NB4 (cell line): Measurements from ENCODE around the gene ZFP91.

ENCODE experiments used
- CTCF ChIP-seq: IDR thresholded peaks from one replicate; pipeline ENCODE4 v1.5.1; 2012; ENCODE audit warnings: low read depth, low read length
- MAX ChIP-seq: IDR thresholded peaks from 2 replicates; pipeline ENCODE4 v1.6.1; 2011; ENCODE audit warnings: low read depth, low read length
- MYC ChIP-seq: IDR thresholded peaks from 2 replicates; pipeline ENCODE4 v1.6.1; 2011; ENCODE audit warnings: low read depth, low read length
- POLR2A ChIP-seq: IDR thresholded peaks from 2 replicates; pipeline ENCODE4 v1.6.1; 2011; ENCODE audit warnings: mild to moderate bottlenecking; ENCODE audit not compliant: insufficient read length; ENCODE audit errors: extremely low read depth

- TF ChIP-seq POLR2A: no peak
- TF ChIP-seq CTCF: no peak
- TF ChIP-seq MAX: no peak
- no peak for TF ChIP-seq MYC
Measured at GRCh38 chr11:58613228-58613627, 34.4 kb downstream of the ZFP91 start.
